Fibroblast of lung (primary cell): ENCODE measurements around the gene OVOL3. TPM values are rescaled to one million over a fixed set of nuclear protein-coding genes. Genes with fewer than 3 reads are reported as not detected.
"Not testable (repeated sequence)": the region's sequence is repeated elsewhere in the genome, so short reads cannot be mapped to it uniquely, and the experiment has no call there.

ENCODE experiments used
- DNase-seq, 2 donors: peaks; one replicate each; pipeline versions ENCODE4 v3.0.0 to v3.0.0-alpha.2; 2010; ENCODE audit warnings: low read depth in 2 of 2
- H2AFZ ChIP-seq: 2 replicates; pipeline ENCODE4 v1.5.1; 2012; ENCODE audit warnings: low read length, control low read depth, inconsistent platforms
- H3K27ac ChIP-seq: 2 replicates; pipeline ENCODE4 v1.5.1; 2011; ENCODE audit warnings: low read length, control low read depth; ENCODE audit not compliant: insufficient read depth
- H3K27me3 ChIP-seq: 2 replicates; pipeline ENCODE4 v1.5.1; 2011; ENCODE audit warnings: mild to moderate bottlenecking, low read length; ENCODE audit not compliant: control insufficient read depth, insufficient read depth
- H3K36me3 ChIP-seq: 2 replicates; pipeline ENCODE4 v1.5.1; 2011; ENCODE audit warnings: low read length; ENCODE audit not compliant: control insufficient read depth, insufficient read depth
- H3K4me1 ChIP-seq: 2 replicates; pipeline ENCODE4 v1.5.1; 2011; ENCODE audit warnings: low read length; ENCODE audit not compliant: control insufficient read depth, insufficient read depth; ENCODE audit errors: extremely low read depth
- H3K4me2 ChIP-seq: 2 replicates; pipeline ENCODE4 v1.5.1; 2011; ENCODE audit warnings: low read length, control low read depth; ENCODE audit not compliant: insufficient read depth; ENCODE audit errors: extremely low read depth
- H3K4me3 ChIP-seq, 4 experiments: fragments of 200-600 bp in 1 of 4; sonication (generic) in 1 of 4; replicated peaks in 1 of 4; 2 replicates each; pipeline ENCODE4 v1.5.1; 2011 to 2016; ENCODE audit warnings: low read length in 4 of 4, low read depth in 3 of 4, mild to moderate bottlenecking in 3 of 4, control low read depth in 2 of 4, inconsistent platforms in 1 of 4, mixed read lengths in 1 of 4; ENCODE audit not compliant: insufficient read depth in 1 of 4; ENCODE audit errors: control extremely low read depth in 1 of 4
- H3K79me2 ChIP-seq: 2 replicates; pipeline ENCODE4 v1.5.1; 2012; ENCODE audit warnings: mild to moderate bottlenecking, low read length, inconsistent platforms; ENCODE audit not compliant: control insufficient read depth, insufficient read depth
- H3K9ac ChIP-seq: 2 replicates; pipeline ENCODE4 v1.5.1; 2011; ENCODE audit warnings: mild to moderate bottlenecking, low read length, control low read depth; ENCODE audit not compliant: insufficient read depth
- H3K9me3 ChIP-seq: 2 replicates; pipeline ENCODE4 v1.5.1; 2012; ENCODE audit warnings: low read depth, low read length; ENCODE audit not compliant: control insufficient read depth, insufficient read depth
- H4K20me1 ChIP-seq: 2 replicates; pipeline ENCODE4 v1.5.1; 2011; ENCODE audit warnings: low read length; ENCODE audit not compliant: control insufficient read depth, insufficient read depth; ENCODE audit errors: extremely low read depth
- CTCF ChIP-seq, 2 donors: IDR thresholded peaks in 1 of 2; conservative IDR thresholded peaks in 1 of 2; 1 replicate in 1 of 2; 2 replicates in 1 of 2; pipeline ENCODE4 v1.5.1; 2011 to 2012; ENCODE audit warnings: low read length in 2 of 2, control low read depth in 1 of 2, inconsistent platforms in 1 of 2, low read depth in 1 of 2, mild to moderate bottlenecking in 1 of 2
- EZH2 ChIP-seq: IDR thresholded peaks from 2 replicates; pipeline ENCODE4 v1.5.1; 2012; ENCODE audit warnings: low read length, control low read depth, mild to moderate bottlenecking; ENCODE audit errors: missing control alignments
- polyA plus RNA-seq, 2 donors: library from polyadenylated mRNA; depleted of rRNA in 1 of 2; stranded (reverse) in 1 of 2; unstranded in 1 of 2; fragments of >200 nt; gene quantifications; 2 replicates each; pipeline ENCODE4 v1.2.1, GENCODE V29; 2011 to 2012; ENCODE audit warnings: missing spikeins in 1 of 2
- total RNA-seq: library from RNA; depleted of rRNA; stranded (reverse); fragments of >200 nt; gene quantifications from 2 replicates; pipeline ENCODE4 v1.2.1, GENCODE V29; 2014

Gene OVOL3
- total and polyA plus RNA-seq, 2 donors (not counting 1 experiment from before 2014, with no cell fraction given) = not detected

- H3K4me3 ChIP-seq = no peak overlapping the region
- TF ChIP-seq CTCF (conservative IDR thresholded peaks at IDR 0.05 in 1 of 2, IDR thresholded peaks at IDR 0.05 in 1 of 2; ENCODE audit: low read depth in 1 of 2, low read length in 2 of 2) (no peak), EZH2 (no peak)
- no peaks in the 10 kb centered on the region for H4K20me1 ChIP-seq
- no peak overlapping the region for H3K4me2 ChIP-seq
- no peak overlapping the region for H3K27ac ChIP-seq
- peaks cover 9% of the 10 kb centered on the region for H3K36me3 ChIP-seq
- no peak for DNase-seq
- peaks cover 2% of the 10 kb centered on the region for H3K4me1 ChIP-seq
- H2AFZ ChIP-seq = no peak overlapping the region
- no peaks in the 10 kb centered on the region for H3K9me3 ChIP-seq
- H3K27me3 ChIP-seq = no peaks in the 10 kb centered on the region
- H3K9ac ChIP-seq = no peak overlapping the region
- H3K79me2 ChIP-seq = no peaks in the 10 kb centered on the region
Measured at GRCh38 chr19:36067681-36068080, 43.3 kb upstream of the OVOL3 start.

GRCh38 chr19:36068810-36069499, 42.0 kb upstream of the OVOL3 start:
- H3K27ac ChIP-seq, H3K4me3 ChIP-seq, H3K4me1 ChIP-seq, H3K27me3 ChIP-seq, H3K9ac ChIP-seq, DNase-seq, H4K20me1 ChIP-seq, H2AFZ ChIP-seq, H3K9me3 ChIP-seq, H3K4me2 ChIP-seq, H3K79me2 ChIP-seq, H3K36me3 ChIP-seq: not testable (repeated sequence)

- no peak for DNase-seq
- no peak overlapping the region for H3K9ac ChIP-seq
- no peak overlapping the region for H3K27ac ChIP-seq
- H2AFZ ChIP-seq = no peak overlapping the region
- H3K9me3 ChIP-seq = no peaks in the 10 kb centered on the region
- no peaks in the 10 kb centered on the region for H3K27me3 ChIP-seq
- H3K36me3 ChIP-seq = peaks cover 6% of the 10 kb centered on the region
- no peaks in the 10 kb centered on the region for H3K79me2 ChIP-seq
- peaks cover 2% of the 10 kb centered on the region for H3K4me1 ChIP-seq
- TF ChIP-seq CTCF (conservative IDR thresholded peaks at IDR 0.05 in 1 of 2, IDR thresholded peaks at IDR 0.05 in 1 of 2; ENCODE audit: low read depth in 1 of 2, low read length in 2 of 2) = no peak
- TF ChIP-seq EZH2 = no peak
- H3K4me3 ChIP-seq = no peak overlapping the region
- no peak overlapping the region for H3K4me2 ChIP-seq
- no peaks in the 10 kb centered on the region for H4K20me1 ChIP-seq
Measured at GRCh38 chr19:36072081-36072480, 38.9 kb upstream of the OVOL3 start.
